Measurements from ENCODE around the gene UBXN7. TPM values are rescaled to one million over a fixed set of nuclear protein-coding genes. Genes with fewer than 3 reads are reported as not detected.
"Not testable (repeated sequence)": the region's sequence is repeated elsewhere in the genome, so short reads cannot be mapped to it uniquely, and the experiment has no call there.

UBXN7 gene
- total RNA-seq, 1 donor from 2014 or later: 86.7 TPM

DNA sequence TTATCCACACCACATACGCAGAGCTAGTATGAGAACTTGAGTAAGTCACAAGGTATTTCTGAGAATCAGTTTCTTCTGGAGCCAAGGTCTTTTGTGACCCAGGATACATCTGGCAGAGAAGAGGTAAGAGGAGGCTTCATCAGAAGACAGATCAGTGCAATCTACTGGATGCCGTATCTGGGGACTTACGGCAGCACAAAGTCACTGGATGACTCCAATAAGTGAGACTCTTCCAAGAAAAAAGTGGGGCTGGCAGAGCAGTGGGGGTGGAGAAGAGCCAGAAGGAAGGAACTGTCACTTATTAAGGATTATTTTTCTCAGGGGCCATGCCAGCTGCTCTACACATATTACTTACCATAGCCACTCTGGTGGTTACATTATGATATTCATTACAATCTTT lies 31.6 kb upstream of the UBXN7 start:
- Mint-ChIP-seq H3K36me3 (ENCODE audit: unreplicated experiment) (peaks cover 6% of the 10 kb centered on the region), H3K27ac (ENCODE audit: unreplicated experiment) (no peak overlapping the region), H3K4me3 (ENCODE audit: unreplicated experiment) (no peak overlapping the region), H3K4me1 (ENCODE audit: unreplicated experiment) (no peaks in the 10 kb centered on the region), H3K9me3 (ENCODE audit: unreplicated experiment) (no peaks in the 10 kb centered on the region), H3K27me3 (ENCODE audit: unreplicated experiment) (no peaks in the 10 kb centered on the region)
- no peak for DNase-seq (ENCODE audit: extremely low spot score, unreplicated experiment)
- TF ChIP-seq, protein P1, sequence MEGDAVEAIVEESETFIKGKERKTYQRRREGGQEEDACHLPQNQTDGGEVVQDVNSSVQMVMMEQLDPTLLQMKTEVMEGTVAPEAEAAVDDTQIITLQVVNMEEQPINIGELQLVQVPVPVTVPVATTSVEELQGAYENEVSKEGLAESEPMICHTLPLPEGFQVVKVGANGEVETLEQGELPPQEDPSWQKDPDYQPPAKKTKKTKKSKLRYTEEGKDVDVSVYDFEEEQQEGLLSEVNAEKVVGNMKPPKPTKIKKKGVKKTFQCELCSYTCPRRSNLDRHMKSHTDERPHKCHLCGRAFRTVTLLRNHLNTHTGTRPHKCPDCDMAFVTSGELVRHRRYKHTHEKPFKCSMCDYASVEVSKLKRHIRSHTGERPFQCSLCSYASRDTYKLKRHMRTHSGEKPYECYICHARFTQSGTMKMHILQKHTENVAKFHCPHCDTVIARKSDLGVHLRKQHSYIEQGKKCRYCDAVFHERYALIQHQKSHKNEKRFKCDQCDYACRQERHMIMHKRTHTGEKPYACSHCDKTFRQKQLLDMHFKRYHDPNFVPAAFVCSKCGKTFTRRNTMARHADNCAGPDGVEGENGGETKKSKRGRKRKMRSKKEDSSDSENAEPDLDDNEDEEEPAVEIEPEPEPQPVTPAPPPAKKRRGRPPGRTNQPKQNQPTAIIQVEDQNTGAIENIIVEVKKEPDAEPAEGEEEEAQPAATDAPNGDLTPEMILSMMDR (IDR thresholded peaks at IDR 0.05): no peak

DNA sequence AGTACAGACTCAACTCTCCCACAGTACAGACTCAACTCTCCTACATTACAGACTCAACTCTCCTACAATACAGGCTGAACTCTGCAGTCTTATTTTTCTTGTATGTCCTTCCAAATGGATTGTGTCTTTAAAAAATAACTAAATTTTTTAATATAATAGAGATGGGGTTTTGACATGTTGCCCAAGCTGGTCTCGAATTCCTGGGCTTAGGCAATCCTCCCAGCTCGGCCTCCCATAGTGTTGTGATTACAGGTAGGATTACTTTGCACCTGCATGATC lies 31.2 kb upstream of the UBXN7 start:
- TF ChIP-seq, protein P1 (IDR thresholded peaks at IDR 0.05): no peak
- H3K27me3 Mint-ChIP-seq (ENCODE audit: unreplicated experiment): no peaks in the 10 kb centered on the region

DNA sequence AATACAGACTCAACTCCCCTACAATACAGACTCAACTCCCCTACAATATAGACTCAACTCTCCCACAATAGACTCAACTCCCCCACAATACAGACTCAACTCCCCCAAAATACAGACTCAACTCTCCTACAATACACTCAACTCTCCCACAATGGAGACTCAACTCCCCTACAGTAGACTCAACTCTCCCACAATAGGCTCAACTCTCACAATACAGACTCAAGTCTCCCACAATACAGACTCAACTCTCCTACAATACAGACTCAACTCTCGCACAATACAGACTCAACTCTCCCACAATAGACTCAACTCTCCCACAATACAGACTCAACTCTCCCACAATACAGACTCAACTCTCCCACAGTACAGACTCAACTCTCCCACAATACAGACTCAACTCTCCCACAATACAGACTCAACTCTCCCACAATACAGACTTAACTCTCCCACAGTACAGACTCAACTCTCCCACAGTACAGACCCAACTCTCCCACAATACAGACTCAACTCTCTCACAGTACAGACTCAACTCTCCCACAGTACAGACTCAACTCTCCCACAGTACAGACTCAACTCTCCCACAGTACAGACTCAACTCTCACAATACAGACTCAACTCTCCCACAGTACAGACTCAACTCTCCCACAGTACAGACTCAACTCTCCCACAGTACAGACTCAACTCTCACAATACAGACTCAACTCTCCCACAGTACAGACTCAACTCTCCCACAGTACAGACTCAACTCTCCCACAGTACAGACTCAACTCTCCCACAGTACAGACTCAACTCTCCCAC lies 30.7 kb upstream of the UBXN7 start:
- not testable (repeated sequence) for H3K9me3 Mint-ChIP-seq (ENCODE audit: unreplicated experiment); DNase-seq (ENCODE audit: extremely low spot score, unreplicated experiment); H3K36me3 Mint-ChIP-seq (ENCODE audit: unreplicated experiment); H3K4me1 Mint-ChIP-seq (ENCODE audit: unreplicated experiment); H3K27me3 Mint-ChIP-seq (ENCODE audit: unreplicated experiment); H3K4me3 Mint-ChIP-seq (ENCODE audit: unreplicated experiment); H3K27ac Mint-ChIP-seq (ENCODE audit: unreplicated experiment)

More for the DNA sequence above, 31.2 kb upstream of the UBXN7 start:
- no peak overlapping the region for H3K27ac Mint-ChIP-seq (ENCODE audit: unreplicated experiment)
- DNase-seq (ENCODE audit: extremely low spot score, unreplicated experiment): no peak
- no peaks in the 10 kb centered on the region for H3K9me3 Mint-ChIP-seq (ENCODE audit: unreplicated experiment)
- no peak overlapping the region for H3K4me3 Mint-ChIP-seq (ENCODE audit: unreplicated experiment)
- H3K4me1 Mint-ChIP-seq (ENCODE audit: unreplicated experiment): no peaks in the 10 kb centered on the region
- peaks cover 6% of the 10 kb centered on the region for H3K36me3 Mint-ChIP-seq (ENCODE audit: unreplicated experiment)

DNA sequence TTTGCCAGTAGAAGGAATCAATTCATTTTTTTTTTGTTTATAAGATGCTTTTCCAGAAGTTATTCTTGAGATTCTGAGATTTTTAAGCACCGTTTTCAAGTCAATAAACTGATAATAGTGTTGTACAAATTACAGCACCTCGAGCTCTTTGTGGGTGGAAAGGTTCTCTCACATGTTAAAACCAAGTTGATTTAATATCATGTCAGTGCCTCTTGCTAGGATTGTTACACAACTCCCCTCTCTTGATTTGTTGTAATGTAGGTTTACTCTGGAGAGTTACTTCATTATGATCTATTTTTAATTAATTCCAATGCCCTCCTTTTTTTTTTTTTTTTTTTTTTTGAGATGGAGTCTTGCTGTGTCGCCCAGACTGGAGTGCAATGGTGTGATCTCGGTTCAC lies 25.8 kb upstream of the UBXN7 start:
- TF ChIP-seq, protein P1 (IDR thresholded peaks at IDR 0.05): no peak
- no peaks in the 10 kb centered on the region for H3K27me3 Mint-ChIP-seq (ENCODE audit: unreplicated experiment)
- no peaks in the 10 kb centered on the region for H3K4me1 Mint-ChIP-seq (ENCODE audit: unreplicated experiment)
- H3K36me3 Mint-ChIP-seq (ENCODE audit: unreplicated experiment): no peaks in the 10 kb centered on the region
- no peak for DNase-seq (ENCODE audit: extremely low spot score, unreplicated experiment)
- H3K9me3 Mint-ChIP-seq (ENCODE audit: unreplicated experiment): no peaks in the 10 kb centered on the region
- H3K27ac Mint-ChIP-seq (ENCODE audit: unreplicated experiment): no peak overlapping the region
- no peak overlapping the region for H3K4me3 Mint-ChIP-seq (ENCODE audit: unreplicated experiment)

DNA sequence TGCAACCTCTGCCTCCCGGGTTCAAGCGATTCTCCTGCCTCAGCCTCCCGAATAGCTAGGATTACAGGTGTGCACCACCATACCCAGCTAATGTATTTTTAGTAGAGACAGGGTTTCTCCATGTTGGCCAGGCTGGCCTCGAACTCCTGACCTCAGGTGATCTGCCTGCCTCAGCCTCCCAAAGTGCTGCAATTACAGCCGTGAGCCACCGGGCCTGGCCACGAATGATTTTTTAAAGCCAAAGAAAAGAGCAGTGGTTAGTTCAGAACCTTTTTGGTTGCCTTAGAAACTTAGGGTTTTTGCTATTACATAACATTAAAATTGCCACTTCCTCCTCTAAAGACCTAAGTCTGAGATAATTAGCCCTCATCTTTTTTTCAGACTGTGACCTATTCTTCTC lies 25.2 kb upstream of the UBXN7 start:
- H3K4me1 Mint-ChIP-seq (ENCODE audit: unreplicated experiment); H3K27ac Mint-ChIP-seq (ENCODE audit: unreplicated experiment); H3K36me3 Mint-ChIP-seq (ENCODE audit: unreplicated experiment); H3K9me3 Mint-ChIP-seq (ENCODE audit: unreplicated experiment); H3K27me3 Mint-ChIP-seq (ENCODE audit: unreplicated experiment); H3K4me3 Mint-ChIP-seq (ENCODE audit: unreplicated experiment); DNase-seq (ENCODE audit: extremely low spot score, unreplicated experiment): not testable (repeated sequence)

DNA sequence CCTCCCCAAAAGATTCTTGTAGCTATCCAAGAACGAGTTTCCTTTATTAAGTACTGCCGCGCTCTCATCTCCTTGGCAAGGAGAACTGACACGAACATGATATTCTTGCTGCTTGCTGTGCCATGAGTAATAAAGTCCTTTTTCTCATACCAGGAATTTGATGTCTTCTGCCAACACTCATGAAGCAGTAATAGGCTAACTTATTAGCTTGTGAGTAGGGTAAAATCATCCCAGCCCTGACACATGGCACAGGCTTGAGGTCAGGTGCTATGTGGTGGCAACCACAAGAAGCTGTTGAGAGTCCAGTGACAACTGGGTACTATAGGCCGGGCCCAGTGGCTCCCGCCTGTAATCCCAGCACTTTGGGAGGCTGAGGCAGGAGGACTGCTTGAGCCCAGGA lies 22.7 kb upstream of the UBXN7 start:
- no peak overlapping the region for H3K27ac Mint-ChIP-seq (ENCODE audit: unreplicated experiment)
- H3K36me3 Mint-ChIP-seq (ENCODE audit: unreplicated experiment): no peaks in the 10 kb centered on the region
- H3K9me3 Mint-ChIP-seq (ENCODE audit: unreplicated experiment): no peaks in the 10 kb centered on the region
- no peak overlapping the region for H3K4me3 Mint-ChIP-seq (ENCODE audit: unreplicated experiment)
- DNase-seq (ENCODE audit: extremely low spot score, unreplicated experiment): no peak
- TF ChIP-seq, protein P1 (IDR thresholded peaks at IDR 0.05): no peak
- H3K4me1 Mint-ChIP-seq (ENCODE audit: unreplicated experiment): no peaks in the 10 kb centered on the region
- no peaks in the 10 kb centered on the region for H3K27me3 Mint-ChIP-seq (ENCODE audit: unreplicated experiment)
